SK-N-SH (cell line): ENCODE data around the gene WDR3. TPM values are rescaled to one million over a fixed set of nuclear protein-coding genes. Genes with fewer than 3 reads are reported as not detected.

ENCODE experiments used
- CTCF ChIA-PET: fragments of 300-600, 350-600 bp; formaldehyde crosslinking; extraction: SDS; loops from one replicate; lab custom pipeline; 2021; lab: Yijun Ruan, JAX
- POLR2A ChIA-PET: fragments of 350-600 bp; sonication (Branson Sonifier 250); formaldehyde crosslinking; extraction: SDS; loops from one replicate; lab custom pipeline; 2020; ENCODE audit warnings: antibody characterized with exemption, inconsistent platforms; lab: Yijun Ruan, JAX
- DNase-seq: peaks from one replicate; pipeline ENCODE4 v3.0.0; 2012
- H2AFZ ChIP-seq: fragments of 200-600 bp; sonication (generic); 2 replicates; pipeline ENCODE4 v1.8.1; 2016; ENCODE audit warnings: antibody characterized with exemption, mild to moderate bottlenecking, low read depth
- H3F3A ChIP-seq: fragments of 200-600 bp; sonication (generic); replicated peaks from 2 replicates; pipeline ENCODE3; 2016; ENCODE audit warnings: antibody characterized with exemption, mild to moderate bottlenecking; ENCODE audit not compliant: insufficient read depth
- H3K27ac ChIP-seq, 2 experiments: fragments of 200-500 bp in 1 of 2; fragments of 200-600 bp in 1 of 2; sonication (Bioruptor generic) in 1 of 2; sonication (generic), shearing (Covaris generic) in 1 of 2; 2 replicates each; pipeline versions ENCODE4 v1.5.1 to v1.6.1; 2014 to 2016; ENCODE audit warnings: low read depth in 2 of 2, inconsistent platforms in 1 of 2, low read length in 1 of 2, mild to moderate bottlenecking in 1 of 2, mixed read lengths in 1 of 2
- H3K27me3 ChIP-seq: fragments of 200-600 bp; sonication (generic), shearing (Covaris generic); 2 replicates; pipeline ENCODE4 v1.6.1; 2016; ENCODE audit warnings: mixed run types; ENCODE audit not compliant: insufficient read depth
- H3K36me3 ChIP-seq, 2 experiments: fragments of 200-500 bp in 1 of 2; fragments of 200-600 bp in 1 of 2; sonication (Bioruptor generic) in 1 of 2; sonication (generic) in 1 of 2; replicated peaks in 1 of 2; 2 replicates each; pipeline versions ENCODE3 to v1.5.1; 2014 to 2016; ENCODE audit warnings: low read length in 1 of 2, mild to moderate bottlenecking in 1 of 2; ENCODE audit not compliant: insufficient read depth in 2 of 2, control insufficient read depth in 1 of 2
- H3K4me1 ChIP-seq, 2 experiments: fragments of 200-500 bp in 1 of 2; fragments of 200-600 bp in 1 of 2; sonication (Bioruptor generic) in 1 of 2; sonication (generic), shearing (Covaris generic) in 1 of 2; 2 replicates each; pipeline versions ENCODE4 v1.5.1 to v1.6.1; 2014 to 2016; ENCODE audit warnings: low read depth in 1 of 2, low read length in 1 of 2, mixed run types in 1 of 2; ENCODE audit not compliant: insufficient read depth in 2 of 2, control insufficient read depth in 1 of 2
- H3K4me2 ChIP-seq: fragments of 200-600 bp; sonication (generic), shearing (Covaris generic); 2 replicates; pipeline ENCODE4 v1.6.1; 2017; ENCODE audit warnings: mixed run types
- H3K4me3 ChIP-seq, 2 experiments: fragments of 200-500 bp in 1 of 2; fragments of 200-600 bp in 1 of 2; sonication (Bioruptor generic) in 1 of 2; sonication (generic), shearing (Covaris generic) in 1 of 2; 2 replicates each; pipeline versions ENCODE4 v1.5.1 to v1.8.1; 2014 to 2016; ENCODE audit warnings: low read depth in 2 of 2, inconsistent platforms in 1 of 2, low read length in 1 of 2, mild to moderate bottlenecking in 1 of 2, mixed read lengths in 1 of 2, moderate library complexity in 1 of 2
- H3K79me2 ChIP-seq: fragments of 200-600 bp; sonication (generic); 2 replicates; pipeline ENCODE4 v1.8.1; 2017; ENCODE audit warnings: mild to moderate bottlenecking; ENCODE audit not compliant: insufficient read depth
- H3K9ac ChIP-seq: fragments of 200-600 bp; sonication (generic); 2 replicates; pipeline ENCODE4 v1.6.1; 2017; ENCODE audit warnings: mixed run types
- H3K9me2 ChIP-seq: fragments of 200-600 bp; sonication (generic); 2 replicates; pipeline ENCODE4 v1.6.1; 2017; ENCODE audit warnings: mixed run types
- H3K9me3 ChIP-seq: fragments of 200-600 bp; sonication (generic); 2 replicates; pipeline ENCODE4 v1.6.1; 2017; ENCODE audit warnings: mixed run types, mild to moderate bottlenecking, moderate library complexity
- H4K20me1 ChIP-seq: fragments of 200-600 bp; sonication (generic); 2 replicates; pipeline ENCODE4 v1.6.1; 2017; ENCODE audit warnings: mild to moderate bottlenecking, mixed run types; ENCODE audit not compliant: insufficient read depth
- EP300 ChIP-seq, 2 experiments: IDR thresholded peaks; 2 replicates each; pipeline versions ENCODE4 v1.4.0 to v1.6.1; 2012; ENCODE audit warnings: borderline replicate concordance in 1 of 2, low read depth in 1 of 2, low read length in 1 of 2
- EZH2phosphoT487 ChIP-seq: fragments of 200-600 bp; sonication (generic); IDR thresholded peaks from 2 replicates; pipeline ENCODE4 v1.6.1; 2017; ENCODE audit warnings: low read depth, mixed run types, mild to moderate bottlenecking, antibody characterized with exemption, moderate library complexity, borderline replicate concordance
- FOSL2 ChIP-seq: IDR thresholded peaks from 2 replicates; pipeline ENCODE4 v1.4.0; 2012; ENCODE audit warnings: low read depth, mild to moderate bottlenecking, moderate library complexity, borderline replicate concordance
- GABPA ChIP-seq: IDR thresholded peaks from 2 replicates; pipeline ENCODE4 v1.4.0; 2012; ENCODE audit warnings: low read depth, mild to moderate bottlenecking
- GATA2 ChIP-seq: sonication (generic); formaldehyde crosslinking; IDR thresholded peaks from 2 replicates; pipeline ENCODE4 v1.5.0; 2020; ENCODE audit warnings: mild to moderate bottlenecking, missing genetic modification reagents
- IRF3 ChIP-seq: fragments of 150-350 bp; IDR thresholded peaks from 2 replicates; pipeline ENCODE4 v1.6.1; 2016; ENCODE audit warnings: mild to moderate bottlenecking, low read depth, low read length
- JUND ChIP-seq: IDR thresholded peaks from 2 replicates; pipeline ENCODE4 v1.4.0; 2012
- NFIC ChIP-seq: IDR thresholded peaks from 2 replicates; pipeline ENCODE4 v1.4.0; 2012; ENCODE audit warnings: borderline replicate concordance
- NRF1 ChIP-seq: IDR thresholded peaks from 2 replicates; pipeline ENCODE4 v1.6.1; 2012; ENCODE audit warnings: low read depth, mild to moderate bottlenecking, low read length
- WGBS: methylation state at CpG from one replicate; pipeline ENCODE4 v1.1.6; 2017; ENCODE audit warnings: low lambda C conversion rate; 5-methylcytosine and 5-hydroxymethylcytosine counted together
- polyA plus RNA-seq, 3 experiments: library from polyadenylated mRNA; depleted of rRNA; stranded (reverse); fragments of >200 nt; gene quantifications; 2 replicates each; pipeline ENCODE4 v1.2.3, GENCODE V29; 2012
- TF ChIP-seq, protein P1 (sequence below): fragments of 150-350 bp; IDR thresholded peaks from 2 replicates; pipeline ENCODE4 v1.6.1; 2017; ENCODE audit warnings: antibody characterized with exemption, low read length, low read depth, borderline replicate concordance
- TF ChIP-seq, protein P2 (sequence below): IDR thresholded peaks from 2 replicates; pipeline ENCODE4 v1.4.0; 2012; ENCODE audit warnings: low read depth, borderline replicate concordance
- TF ChIP-seq, protein P3 (sequence below): IDR thresholded peaks from 2 replicates; pipeline ENCODE4 v1.4.0; 2012; ENCODE audit warnings: low read depth, borderline replicate concordance

WDR3 gene
- polyA plus RNA-seq, 1 of the 3 experiments (the other 2 are of a cell fraction): 26.9 TPM

DNA sequence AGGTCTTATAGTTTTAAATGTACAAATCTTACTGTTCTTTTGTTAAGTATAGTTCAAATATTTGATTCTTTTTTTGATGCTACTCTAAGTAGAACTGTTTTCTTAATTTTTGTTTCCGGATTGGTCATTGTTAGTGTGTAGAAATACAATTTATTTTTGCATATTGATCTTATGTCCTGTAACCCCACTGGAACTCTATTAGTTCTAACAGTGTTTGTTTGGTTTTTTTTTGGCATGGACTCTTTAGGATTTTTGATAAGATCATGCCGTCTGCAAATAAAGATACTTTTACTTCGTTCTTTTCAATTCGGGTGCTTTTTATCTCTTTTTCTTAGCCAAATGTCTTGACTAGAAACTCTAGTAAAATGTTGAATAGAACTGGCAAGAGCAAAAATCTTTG lies 26.6 kb upstream of the WDR3 start (continued):
- TF ChIP-seq IRF3 (no peak), NRF1 (no peak)

DNA sequence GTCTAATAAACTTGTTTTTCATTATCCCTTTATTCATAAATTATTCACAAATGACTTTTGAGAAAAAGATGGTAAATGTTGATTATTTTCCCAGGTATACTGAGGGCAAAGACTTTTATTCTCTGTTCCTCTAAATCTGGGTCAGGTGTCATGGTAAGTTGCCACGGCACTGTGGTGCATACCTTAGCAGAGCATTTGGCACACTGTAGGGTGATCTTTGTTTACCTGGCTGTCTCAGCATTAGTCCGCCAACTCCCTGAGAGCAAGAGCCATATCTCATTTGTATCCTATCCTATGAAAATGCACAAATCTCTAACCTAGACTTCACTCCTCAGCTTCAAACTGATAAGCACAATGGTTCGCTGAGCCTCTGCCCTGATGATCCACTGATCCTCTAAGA lies 25.1 kb upstream of the WDR3 start:
- no peaks in the 10 kb centered on the region for H3F3A ChIP-seq
- no peaks in the 10 kb centered on the region for H3K9me3 ChIP-seq
- no peak overlapping the region for H3K27ac ChIP-seq
- no peaks in the 10 kb centered on the region for H3K79me2 ChIP-seq
- H3K4me2 ChIP-seq: no peak overlapping the region
- POLR2A ChIA-PET: no interaction called here
- no peaks in the 10 kb centered on the region for H3K27me3 ChIP-seq
- no peak overlapping the region for H2AFZ ChIP-seq
- CTCF ChIA-PET: no interaction called here
- H3K36me3 ChIP-seq: peaks cover 69 to 81% of the 10 kb centered on the region in 2 experiments
- no peaks in the 10 kb centered on the region for H3K4me1 ChIP-seq
- H4K20me1 ChIP-seq: no peaks in the 10 kb centered on the region
- DNase-seq: no peak
- H3K9ac ChIP-seq: no peak overlapping the region
- H3K9me2 ChIP-seq: no peaks in the 10 kb centered on the region
- TF ChIP-seq, protein P1, sequence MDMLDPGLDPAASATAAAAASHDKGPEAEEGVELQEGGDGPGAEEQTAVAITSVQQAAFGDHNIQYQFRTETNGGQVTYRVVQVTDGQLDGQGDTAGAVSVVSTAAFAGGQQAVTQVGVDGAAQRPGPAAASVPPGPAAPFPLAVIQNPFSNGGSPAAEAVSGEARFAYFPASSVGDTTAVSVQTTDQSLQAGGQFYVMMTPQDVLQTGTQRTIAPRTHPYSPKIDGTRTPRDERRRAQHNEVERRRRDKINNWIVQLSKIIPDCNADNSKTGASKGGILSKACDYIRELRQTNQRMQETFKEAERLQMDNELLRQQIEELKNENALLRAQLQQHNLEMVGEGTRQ: no peak
- TF ChIP-seq NFIC: no peak
- TF ChIP-seq, protein P2, sequence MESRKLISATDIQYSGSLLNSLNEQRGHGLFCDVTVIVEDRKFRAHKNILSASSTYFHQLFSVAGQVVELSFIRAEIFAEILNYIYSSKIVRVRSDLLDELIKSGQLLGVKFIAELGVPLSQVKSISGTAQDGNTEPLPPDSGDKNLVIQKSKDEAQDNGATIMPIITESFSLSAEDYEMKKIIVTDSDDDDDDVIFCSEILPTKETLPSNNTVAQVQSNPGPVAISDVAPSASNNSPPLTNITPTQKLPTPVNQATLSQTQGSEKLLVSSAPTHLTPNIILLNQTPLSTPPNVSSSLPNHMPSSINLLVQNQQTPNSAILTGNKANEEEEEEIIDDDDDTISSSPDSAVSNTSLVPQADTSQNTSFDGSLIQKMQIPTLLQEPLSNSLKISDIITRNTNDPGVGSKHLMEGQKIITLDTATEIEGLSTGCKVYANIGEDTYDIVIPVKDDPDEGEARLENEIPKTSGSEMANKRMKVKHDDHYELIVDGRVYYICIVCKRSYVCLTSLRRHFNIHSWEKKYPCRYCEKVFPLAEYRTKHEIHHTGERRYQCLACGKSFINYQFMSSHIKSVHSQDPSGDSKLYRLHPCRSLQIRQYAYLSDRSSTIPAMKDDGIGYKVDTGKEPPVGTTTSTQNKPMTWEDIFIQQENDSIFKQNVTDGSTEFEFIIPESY: no peak
- no peak for TF ChIP-seq FOSL2
- no peak for TF ChIP-seq GATA2 (CRISPR knock-in tag)
- TF ChIP-seq, protein P3, sequence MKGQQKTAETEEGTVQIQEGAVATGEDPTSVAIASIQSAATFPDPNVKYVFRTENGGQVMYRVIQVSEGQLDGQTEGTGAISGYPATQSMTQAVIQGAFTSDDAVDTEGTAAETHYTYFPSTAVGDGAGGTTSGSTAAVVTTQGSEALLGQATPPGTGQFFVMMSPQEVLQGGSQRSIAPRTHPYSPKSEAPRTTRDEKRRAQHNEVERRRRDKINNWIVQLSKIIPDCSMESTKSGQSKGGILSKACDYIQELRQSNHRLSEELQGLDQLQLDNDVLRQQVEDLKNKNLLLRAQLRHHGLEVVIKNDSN: no peak
- no peak for TF ChIP-seq GABPA
- TF ChIP-seq, all 33 proteins: peak for 0
- WGBS: 98% methylated on average over 3 of the region's 3 CpGs
- no peak overlapping the region for H3K4me3 ChIP-seq

GRCh38 chr1:117905019-117905418 lies 24.5 kb upstream of the WDR3 start:
- no peak overlapping the region for H3K27ac ChIP-seq
- H3K4me1 ChIP-seq: no peaks in the 10 kb centered on the region
- H3K9me2 ChIP-seq: no peaks in the 10 kb centered on the region
- no peak for TF ChIP-seq EP300 (IDR thresholded peaks at IDR 0.05; ENCODE audit: borderline replicate concordance in 1 of 2, low read depth in 1 of 2, low read length in 1 of 2)
- TF ChIP-seq EZH2phosphoT487: no peak
- no peak for TF ChIP-seq JUND
- TF ChIP-seq, all 33 proteins: peak for 0
- H3K27me3 ChIP-seq: no peaks in the 10 kb centered on the region
- DNase-seq: no peak
- H3K4me2 ChIP-seq: no peak overlapping the region
- H3K9ac ChIP-seq: no peak overlapping the region
- no peaks in the 10 kb centered on the region for H3K79me2 ChIP-seq
- WGBS: 96% methylated on average over 2 of the region's 2 CpGs
- H3K36me3 ChIP-seq: peaks cover 71 to 80% of the 10 kb centered on the region in 2 experiments
- H3F3A ChIP-seq: no peaks in the 10 kb centered on the region
- H3K4me3 ChIP-seq: no peak overlapping the region
- no peaks in the 10 kb centered on the region for H3K9me3 ChIP-seq
- H4K20me1 ChIP-seq: no peaks in the 10 kb centered on the region
- POLR2A ChIA-PET: no interaction called here
- CTCF ChIA-PET: interaction anchor here (4.1 kb wide), 1 partner anchor 10 kb away, joined by 22 read pairs; no protein-coding TSS in a partner anchor
- no peak overlapping the region for H2AFZ ChIP-seq
